IMR-90 (cell line): ENCODE data around the gene EXOC2.

Experiments
- BHLHE40 ChIP-seq: fragments of 150-350 bp; IDR thresholded peaks from 2 replicates; pipeline ENCODE4 v1.6.1; 2016; ENCODE audit warnings: mild to moderate bottlenecking, low read depth, low read length
- CTCF ChIP-seq: conservative IDR thresholded peaks from 2 replicates; pipeline ENCODE4 v1.5.1; 2012; ENCODE audit warnings: mild to moderate bottlenecking, low read depth, low read length, improper control_type of control experiment
- ELK1 ChIP-seq: fragments of 150-350 bp; IDR thresholded peaks from 2 replicates; pipeline ENCODE4 v1.6.1; 2016; ENCODE audit warnings: low read depth, mild to moderate bottlenecking, low read length, moderate library complexity, borderline replicate concordance
- MAFK ChIP-seq: IDR thresholded peaks from 2 replicates; pipeline ENCODE4 v1.6.1; 2012; ENCODE audit warnings: low read depth, low read length, improper control_type of control experiment
- MAZ ChIP-seq: IDR thresholded peaks from 2 replicates; pipeline ENCODE4 v1.6.1; 2012; ENCODE audit warnings: low read depth, mild to moderate bottlenecking, low read length, improper control_type of control experiment, moderate library complexity, borderline replicate concordance
- MXI1 ChIP-seq: IDR thresholded peaks from 2 replicates; pipeline ENCODE4 v1.6.1; 2012; ENCODE audit warnings: low read depth, mild to moderate bottlenecking, low read length, moderate library complexity, borderline replicate concordance
- POLR2A ChIP-seq: IDR thresholded peaks from 2 replicates; pipeline ENCODE4 v1.6.1; 2012; ENCODE audit warnings: mild to moderate bottlenecking, low read depth, low read length
- RAD21 ChIP-seq: IDR thresholded peaks from 2 replicates; pipeline ENCODE4 v1.6.1; 2012; ENCODE audit warnings: low read length, improper control_type of control experiment
- RCOR1 ChIP-seq: IDR thresholded peaks from 2 replicates; pipeline ENCODE4 v1.6.1; 2012; ENCODE audit warnings: mild to moderate bottlenecking, low read length, improper control_type of control experiment; ENCODE audit not compliant: insufficient replicate concordance
- RFX5 ChIP-seq: IDR thresholded peaks from 2 replicates; pipeline ENCODE4 v1.8.0; 2012; ENCODE audit warnings: low read depth, mild to moderate bottlenecking, low read length, moderate library complexity
- USF2 ChIP-seq: fragments of 150-350 bp; IDR thresholded peaks from 2 replicates; pipeline ENCODE4 v1.6.1; 2017; ENCODE audit warnings: mild to moderate bottlenecking, antibody characterized with exemption, low read length, low read depth

- TF ChIP-seq CTCF = no peak
- no peak for TF ChIP-seq RFX5
- no peak for TF ChIP-seq MAZ
- no peak for TF ChIP-seq MAFK
- no peak for TF ChIP-seq MXI1
- TF ChIP-seq POLR2A = no peak
- no peak for TF ChIP-seq RCOR1
- TF ChIP-seq USF2 = no peak
- TF ChIP-seq RAD21 = no peak
- no peak for TF ChIP-seq BHLHE40
- TF ChIP-seq ELK1 = no peak
Observed at GRCh38 chr6:654136-654535, 38.8 kb downstream of the EXOC2 start.
